Subcutaneous abdominal adipose tissue (tissue), 5 donors: Measurements from ENCODE around the gene SYDE2.
"Not testable (repeated sequence)": the region's sequence is repeated elsewhere in the genome, so short reads cannot be mapped to it uniquely, and the experiment has no call there.

Source experiments
- H3K27ac ChIP-seq: one replicate; pipeline ENCODE4 v1.7.0; 2013; ENCODE audit warnings: low read depth, mild to moderate bottlenecking, inconsistent platforms, low read length, moderate library complexity
- H3K27me3 ChIP-seq, 5 donors: one replicate each; pipeline ENCODE4 v1.7.0; 2013; ENCODE audit warnings: low read length in 5 of 5, inconsistent platforms in 1 of 5; ENCODE audit not compliant: control insufficient read depth in 5 of 5, insufficient read depth in 4 of 5
- H3K36me3 ChIP-seq, 5 donors: one replicate each; pipeline ENCODE4 v1.7.0; 2013; ENCODE audit warnings: low read length in 5 of 5; ENCODE audit not compliant: control insufficient read depth in 5 of 5, insufficient read depth in 5 of 5
- H3K4me1 ChIP-seq, 5 donors: one replicate each; pipeline ENCODE4 v1.7.0; 2013; ENCODE audit warnings: low read length in 5 of 5, mild to moderate bottlenecking in 3 of 5, moderate library complexity in 1 of 5; ENCODE audit not compliant: control insufficient read depth in 5 of 5, insufficient read depth in 5 of 5
- H3K4me3 ChIP-seq, 5 donors: one replicate each; pipeline ENCODE4 v1.7.0; 2013; ENCODE audit warnings: low read length in 5 of 5, low read depth in 1 of 5
- H3K9ac ChIP-seq, 5 donors: one replicate each; pipeline ENCODE4 v1.7.0; 2013; ENCODE audit warnings: low read length in 5 of 5, mild to moderate bottlenecking in 4 of 5, moderate library complexity in 3 of 5
- H3K9me3 ChIP-seq, 5 donors: one replicate each; pipeline ENCODE4 v1.7.0; 2013; ENCODE audit warnings: low read length in 5 of 5; ENCODE audit not compliant: control insufficient read depth in 5 of 5
- donor health status: healthy.
- donor health status: healthy.
- donor health status: healthy.
- donor health status: healthy.
- donor health status: healthy.

SYDE2 gene, protein sequence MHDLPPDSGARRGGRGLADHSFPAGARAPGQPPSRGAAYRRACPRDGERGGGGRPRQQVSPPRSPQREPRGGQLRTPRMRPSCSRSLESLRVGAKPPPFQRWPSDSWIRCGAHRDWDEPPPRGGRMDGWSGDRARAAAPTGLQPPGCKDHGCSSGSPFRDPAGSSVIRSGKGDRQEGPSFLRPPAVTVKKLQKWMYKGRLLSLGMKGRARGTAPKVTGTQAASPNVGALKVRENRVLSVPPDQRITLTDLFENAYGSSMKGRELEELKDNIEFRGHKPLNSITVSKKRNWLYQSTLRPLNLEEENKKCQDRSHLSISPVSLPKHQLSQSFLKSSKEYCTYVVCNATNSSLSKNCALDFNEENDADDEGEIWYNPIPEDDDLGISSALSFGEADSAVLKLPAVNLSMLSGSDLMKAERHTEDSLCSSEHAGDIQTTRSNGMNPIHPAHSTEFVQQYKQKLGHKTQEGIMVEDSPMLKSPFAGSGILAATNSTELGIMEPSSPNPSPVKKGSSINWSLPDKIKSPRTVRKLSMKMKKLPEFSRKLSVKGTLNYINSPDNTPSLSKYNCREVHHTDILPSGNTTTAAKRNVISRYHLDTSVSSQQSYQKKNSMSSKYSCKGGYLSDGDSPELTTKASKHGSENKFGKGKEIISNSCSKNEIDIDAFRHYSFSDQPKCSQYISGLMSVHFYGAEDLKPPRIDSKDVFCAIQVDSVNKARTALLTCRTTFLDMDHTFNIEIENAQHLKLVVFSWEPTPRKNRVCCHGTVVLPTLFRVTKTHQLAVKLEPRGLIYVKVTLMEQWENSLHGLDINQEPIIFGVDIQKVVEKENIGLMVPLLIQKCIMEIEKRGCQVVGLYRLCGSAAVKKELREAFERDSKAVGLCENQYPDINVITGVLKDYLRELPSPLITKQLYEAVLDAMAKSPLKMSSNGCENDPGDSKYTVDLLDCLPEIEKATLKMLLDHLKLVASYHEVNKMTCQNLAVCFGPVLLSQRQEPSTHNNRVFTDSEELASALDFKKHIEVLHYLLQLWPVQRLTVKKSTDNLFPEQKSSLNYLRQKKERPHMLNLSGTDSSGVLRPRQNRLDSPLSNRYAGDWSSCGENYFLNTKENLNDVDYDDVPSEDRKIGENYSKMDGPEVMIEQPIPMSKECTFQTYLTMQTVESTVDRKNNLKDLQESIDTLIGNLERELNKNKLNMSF

GRCh38 chr1:85200463-85201339 is at the start of gene SYDE2:
Gene SYDE2, minus strand, starts transcription at chr1:85201016. Its CDS starts 20 bp downstream, at chr1:85200996.
- no peaks in the 10 kb centered on the region for H3K27me3 ChIP-seq
- no peaks in the 10 kb centered on the region for H3K9me3 ChIP-seq
- peaks cover 0 to 58% (median 32%) of the 10 kb centered on the region in 5 donors for H3K4me1 ChIP-seq
- peak within 1 kb of the TSS; percentile 95 for H3K27ac ChIP-seq
- peak within 1 kb of the TSS; percentile 76 to 97 (median 89) for H3K4me3 ChIP-seq
- no peaks in the 10 kb centered on the region for H3K36me3 ChIP-seq
- peak within 1 kb of the TSS; percentile 66 to 94 (median 91) for H3K9ac ChIP-seq

DNA sequence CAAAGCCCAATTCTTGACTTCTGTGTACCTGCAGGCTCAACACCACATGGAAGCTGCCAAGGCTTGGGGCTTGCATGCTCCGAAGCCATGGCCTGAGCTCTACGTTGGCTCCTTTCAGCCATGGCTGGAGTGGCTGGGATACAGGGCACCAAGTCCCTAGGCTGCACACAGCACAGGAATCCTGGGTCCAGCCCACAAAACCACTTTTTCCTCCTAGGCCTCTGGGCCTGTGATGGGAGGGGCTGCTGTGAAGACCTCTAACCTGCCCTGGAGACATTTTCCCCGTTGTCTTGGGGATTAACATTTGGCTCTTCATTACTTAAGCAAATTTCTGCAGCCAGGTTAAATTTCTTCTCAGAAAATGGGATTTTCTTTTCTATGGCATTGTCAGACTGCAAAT is 48.2 kb upstream of the SYDE2 start:
- H3K27ac ChIP-seq = not testable (repeated sequence)
- peaks cover 0 to 16% (median 8%) of the 10 kb centered on the region in 5 donors for H3K4me1 ChIP-seq

GRCh38 chr1:85245891-85246290 is 45.1 kb upstream of the SYDE2 start:
- Histone ChIP-seq H3K27me3 (no peaks in the 10 kb centered on the region), H3K4me3 (no peak overlapping the region), H3K36me3 (peaks cover 0 to 3% (median 0%) of the 10 kb centered on the region in 5 donors), H3K27ac (no peak overlapping the region), H3K4me1 (peaks cover 0 to 13% (median 8%) of the 10 kb centered on the region in 5 donors), H3K9me3 (no peaks in the 10 kb centered on the region), H3K9ac (no peak overlapping the region)

More for the DNA sequence above, 48.2 kb upstream of the SYDE2 start:
- H3K9ac ChIP-seq, H3K27me3 ChIP-seq, H3K4me3 ChIP-seq, H3K9me3 ChIP-seq: not testable (repeated sequence)
- H3K36me3 ChIP-seq = peaks cover 5 to 18% (median 8%) of the 10 kb centered on the region in 5 donors

- peaks cover 0 to 15% (median 8%) of the 10 kb centered on the region in 5 donors for H3K4me1 ChIP-seq
- H3K36me3 ChIP-seq = peaks cover 0 to 3% (median 0%) of the 10 kb centered on the region in 5 donors
- H3K9ac ChIP-seq = no peak overlapping the region
- H3K27ac ChIP-seq = no peak overlapping the region
- H3K4me3 ChIP-seq = no peak overlapping the region
- no peaks in the 10 kb centered on the region for H3K9me3 ChIP-seq
- no peaks in the 10 kb centered on the region for H3K27me3 ChIP-seq
Observed at GRCh38 chr1:85245456-85245855, 44.6 kb upstream of the SYDE2 start.

DNA sequence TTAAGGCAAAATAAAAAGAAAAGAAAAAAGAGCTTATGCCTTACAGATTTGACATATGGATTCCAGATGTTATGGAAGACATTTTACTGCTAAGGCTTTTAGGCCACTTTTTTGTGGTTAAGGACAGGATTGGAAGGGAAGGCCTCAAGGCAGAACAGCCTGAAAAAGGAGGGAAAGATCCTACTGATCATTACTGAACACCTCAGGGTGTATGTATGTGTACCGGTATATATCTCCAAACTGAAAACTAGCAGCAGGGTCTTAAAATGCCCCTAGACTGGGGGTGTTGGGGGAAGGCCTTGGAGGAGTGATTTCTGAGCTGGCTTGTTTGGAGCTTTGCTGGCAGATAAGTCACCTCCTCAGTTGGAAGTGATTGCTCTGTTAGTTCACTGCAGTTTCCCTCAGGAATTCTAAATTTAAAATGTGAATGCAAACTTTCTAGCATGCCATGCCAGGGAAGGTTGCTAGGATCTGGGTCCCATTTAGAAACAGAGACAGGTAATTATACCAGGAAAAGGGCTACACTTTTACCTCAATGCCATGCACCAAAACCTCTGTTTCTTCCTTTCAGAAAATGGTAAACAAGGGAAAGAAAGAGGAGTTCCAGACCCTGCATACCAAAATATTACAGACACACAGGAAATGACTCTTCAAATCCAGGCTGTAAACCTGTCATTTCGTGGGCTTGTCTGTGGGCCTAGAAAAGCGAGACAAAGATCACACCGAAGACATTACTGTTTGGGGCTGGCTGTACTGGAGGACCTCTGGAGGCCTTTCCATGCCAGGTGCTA is 43.6 kb upstream of the SYDE2 start:
- no peaks in the 10 kb centered on the region for H3K9me3 ChIP-seq
- H3K36me3 ChIP-seq = no peaks in the 10 kb centered on the region
- H3K4me3 ChIP-seq = no peak overlapping the region
- H3K27ac ChIP-seq = peak overlapping the region; percentile 51
- peaks cover 0 to 16% (median 8%) of the 10 kb centered on the region in 5 donors for H3K4me1 ChIP-seq
- H3K9ac ChIP-seq = peak overlapping the region in 1 of 5 donors; percentile 34
- H3K27me3 ChIP-seq = no peaks in the 10 kb centered on the region

- H3K27me3 ChIP-seq = no peaks in the 10 kb centered on the region
Observed at GRCh38 chr1:85243372-85243771, 42.6 kb upstream of the SYDE2 start.

DNA sequence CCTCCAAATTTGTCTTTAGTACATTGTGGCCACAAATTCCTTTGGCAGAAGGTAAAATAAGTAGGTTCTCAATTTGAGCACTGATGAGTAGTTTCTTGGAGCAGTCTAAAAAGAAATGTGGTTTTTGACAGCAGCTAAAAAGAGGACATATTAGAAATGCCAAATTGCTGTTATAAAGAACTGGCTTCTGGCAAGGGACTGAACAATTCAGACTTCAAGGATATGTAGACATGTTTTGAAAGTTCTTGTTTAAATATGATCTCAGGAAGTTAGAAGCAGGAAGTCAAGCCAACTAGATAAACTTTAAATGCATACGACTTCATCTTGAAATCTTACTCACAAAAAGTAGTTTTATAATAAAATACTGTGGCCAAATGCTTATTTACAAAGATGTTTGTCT is 39.8 kb upstream of the SYDE2 start:
- Histone ChIP-seq H3K27ac (peak overlapping the region; percentile 14), H3K4me1 (peaks cover 0 to 16% (median 8%) of the 10 kb centered on the region in 5 donors), H3K36me3 (no peaks in the 10 kb centered on the region), H3K9ac (no peak overlapping the region), H3K9me3 (no peaks in the 10 kb centered on the region), H3K27me3 (no peaks in the 10 kb centered on the region), H3K4me3 (no peak overlapping the region)

More at GRCh38 chr1:85243372-85243771, 42.6 kb upstream of the SYDE2 start:
- Histone ChIP-seq H3K9ac (no peak overlapping the region), H3K4me1 (peaks cover 0 to 16% (median 8%) of the 10 kb centered on the region in 5 donors), H3K36me3 (no peaks in the 10 kb centered on the region), H3K27ac (no peak overlapping the region), H3K4me3 (no peak overlapping the region), H3K9me3 (no peaks in the 10 kb centered on the region)

DNA sequence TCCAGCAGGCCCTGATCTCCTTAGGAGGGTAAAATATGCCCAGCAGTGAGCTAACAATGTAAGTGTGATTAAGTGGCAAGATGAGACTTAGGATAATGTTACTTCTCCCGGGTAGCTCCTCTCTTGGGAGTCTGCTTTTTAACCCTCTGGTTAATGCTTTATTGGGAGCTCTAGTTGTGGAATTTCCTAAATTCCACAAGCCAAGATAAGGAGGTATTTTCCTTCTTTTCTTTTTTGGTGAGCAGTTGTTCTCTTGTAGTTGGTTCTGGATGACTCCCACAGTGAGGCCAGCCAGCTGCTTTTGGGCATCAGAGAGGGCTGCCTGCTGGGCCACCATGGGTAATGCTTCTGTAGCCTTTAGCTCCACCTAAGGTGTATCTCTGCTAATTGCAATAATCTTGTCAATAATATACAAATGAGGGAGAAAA is 39.4 kb upstream of the SYDE2 start:
- H3K36me3 ChIP-seq = no peaks in the 10 kb centered on the region
- H3K9me3 ChIP-seq = no peaks in the 10 kb centered on the region
- no peaks in the 10 kb centered on the region for H3K27me3 ChIP-seq
- H3K4me3 ChIP-seq = no peak overlapping the region
- peaks cover 0 to 16% (median 8%) of the 10 kb centered on the region in 5 donors for H3K4me1 ChIP-seq
- H3K9ac ChIP-seq = peak overlapping the region in 1 of 5 donors; percentile 24
- peak overlapping the region; percentile 14 for H3K27ac ChIP-seq
